CD4-positive, alpha-beta T cell treated with Interleukin-17A for 4 hours (primary cell): ENCODE data around the gene MDM1.

ENCODE experiments used
- DNase-seq: peaks from one replicate; pipeline ENCODE4 v3.0.0-alpha.2; 2020; ENCODE audit warnings: mixed read lengths

MDM1 gene, protein sequence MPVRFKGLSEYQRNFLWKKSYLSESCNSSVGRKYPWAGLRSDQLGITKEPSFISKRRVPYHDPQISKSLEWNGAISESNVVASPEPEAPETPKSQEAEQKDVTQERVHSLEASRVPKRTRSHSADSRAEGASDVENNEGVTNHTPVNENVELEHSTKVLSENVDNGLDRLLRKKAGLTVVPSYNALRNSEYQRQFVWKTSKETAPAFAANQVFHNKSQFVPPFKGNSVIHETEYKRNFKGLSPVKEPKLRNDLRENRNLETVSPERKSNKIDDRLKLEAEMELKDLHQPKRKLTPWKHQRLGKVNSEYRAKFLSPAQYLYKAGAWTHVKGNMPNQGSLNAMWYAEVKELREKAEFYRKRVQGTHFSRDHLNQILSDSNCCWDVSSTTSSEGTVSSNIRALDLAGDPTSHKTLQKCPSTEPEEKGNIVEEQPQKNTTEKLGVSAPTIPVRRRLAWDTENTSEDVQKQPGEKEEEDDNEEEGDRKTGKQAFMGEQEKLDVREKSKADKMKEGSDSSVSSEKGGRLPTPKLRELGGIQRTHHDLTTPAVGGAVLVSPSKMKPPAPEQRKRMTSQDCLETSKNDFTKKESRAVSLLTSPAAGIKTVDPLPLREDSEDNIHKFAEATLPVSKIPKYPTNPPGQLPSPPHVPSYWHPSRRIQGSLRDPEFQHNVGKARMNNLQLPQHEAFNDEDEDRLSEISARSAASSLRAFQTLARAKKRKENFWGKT

DNA sequence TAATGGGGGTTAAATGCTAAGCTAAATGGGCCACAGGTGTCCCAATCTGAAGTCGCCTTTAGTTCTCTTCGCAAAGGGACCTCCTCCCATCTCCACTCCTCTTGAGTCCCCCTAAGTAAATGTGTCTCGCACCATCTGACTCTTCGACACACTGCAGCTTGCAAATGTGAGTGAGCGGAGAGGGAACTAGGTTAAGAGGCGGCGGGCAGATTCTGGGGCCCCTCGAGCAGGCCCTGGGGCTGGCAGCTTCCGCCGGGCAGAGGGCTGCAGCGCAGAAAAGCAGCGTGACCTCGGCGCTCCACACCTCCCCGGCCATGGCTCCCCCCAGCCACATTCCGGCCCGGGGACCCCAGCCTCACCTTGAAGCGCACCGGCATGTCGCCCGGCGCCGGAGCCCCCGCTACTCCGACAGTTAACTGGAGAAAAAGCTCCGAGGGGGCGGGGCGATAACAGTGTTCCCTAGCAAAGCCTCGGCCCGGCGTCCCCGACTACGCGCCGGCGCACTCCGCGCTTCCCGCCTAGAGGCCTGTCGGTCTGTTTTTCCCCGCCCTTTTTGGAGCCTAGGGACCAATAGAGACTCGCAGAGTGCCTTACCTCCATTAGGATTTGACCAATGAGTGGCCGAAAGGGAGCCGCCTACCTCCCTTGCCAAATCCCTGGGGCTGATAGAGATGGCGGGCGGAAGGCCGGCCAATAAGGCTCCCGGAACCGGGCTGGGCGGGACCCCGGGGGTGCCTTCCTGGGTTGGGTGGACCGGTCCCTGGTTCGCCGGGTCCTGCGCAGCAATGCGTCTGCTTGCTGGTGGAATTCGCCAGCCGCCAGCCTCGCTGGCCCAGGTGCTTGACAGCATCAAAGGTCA is at the start of gene MDM1:
TSS of gene MDM1 (minus strand) at position 494 of the 859 bp plus-strand sequence. CDS start at position 377, 117 bp downstream.
- DNase-seq = peak; percentile 97

DNA sequence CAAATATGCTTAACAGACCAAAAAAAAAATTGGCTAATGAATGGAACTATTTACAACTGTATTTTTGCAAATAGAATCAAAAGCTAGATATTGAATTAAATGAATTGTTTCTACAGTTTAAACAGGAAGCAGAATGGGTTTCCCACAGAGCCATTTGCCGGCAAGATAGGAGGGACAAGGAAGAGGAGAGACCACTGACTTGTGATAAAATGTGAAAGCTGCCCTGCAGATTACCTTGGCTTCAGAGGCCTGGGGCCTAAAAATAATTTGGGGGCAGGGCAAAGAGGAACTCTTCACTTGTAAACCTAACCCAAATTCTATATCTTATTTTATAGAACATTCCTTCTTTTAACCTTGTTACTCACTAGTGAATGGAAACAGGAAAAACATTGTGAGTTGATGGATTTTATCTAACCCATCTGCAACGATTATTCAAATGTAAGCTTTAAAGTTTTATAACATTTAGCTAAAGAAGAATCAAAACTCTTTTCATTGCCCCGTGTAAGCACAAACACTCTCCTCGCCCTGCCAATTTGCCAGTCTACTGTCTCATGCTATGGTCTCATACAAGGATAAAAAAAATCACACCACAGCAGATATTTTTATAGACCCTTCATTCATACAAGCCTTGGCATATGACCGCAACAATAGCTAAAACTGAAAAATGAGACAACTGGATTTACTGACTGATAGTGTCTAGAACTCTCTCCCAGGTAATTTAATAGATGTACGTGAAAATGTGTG is 49.5 kb upstream of the MDM1 start:
- no peak for DNase-seq

DNA sequence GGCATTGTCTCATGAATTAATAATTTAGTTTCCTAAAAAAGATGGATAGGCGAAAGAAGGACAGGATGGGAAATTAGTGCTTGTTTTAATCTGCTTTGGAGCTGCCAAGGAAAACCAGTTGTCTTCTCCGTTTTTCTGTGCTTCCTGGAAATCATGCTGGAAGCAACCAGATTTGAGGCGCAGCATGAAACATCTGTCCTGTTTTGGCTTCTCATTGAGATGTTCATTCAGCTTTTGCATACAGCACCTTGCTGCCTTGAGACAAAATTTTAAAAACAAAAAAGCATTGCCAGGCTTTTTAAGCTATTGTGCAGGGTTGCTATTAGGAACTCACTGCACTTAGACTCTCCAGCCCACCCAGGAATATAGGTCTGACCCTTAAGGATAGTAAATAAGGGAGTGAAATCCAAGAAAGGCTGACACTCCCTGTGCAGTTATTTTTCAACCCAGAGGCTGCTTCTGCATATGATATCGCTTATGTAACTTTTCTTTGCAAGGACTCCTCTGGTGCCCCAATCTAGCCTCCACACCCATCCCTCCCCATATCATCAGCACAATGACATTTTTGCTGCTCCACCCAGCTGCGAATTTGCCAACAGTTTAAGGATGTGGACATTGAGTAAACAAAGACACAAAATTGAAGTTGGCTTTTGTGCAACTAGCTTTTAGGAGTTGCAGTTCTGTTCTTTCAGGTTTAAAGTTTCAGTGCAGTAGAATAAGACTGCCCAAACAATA is 46.9 kb upstream of the MDM1 start:
- no peak for DNase-seq

DNA sequence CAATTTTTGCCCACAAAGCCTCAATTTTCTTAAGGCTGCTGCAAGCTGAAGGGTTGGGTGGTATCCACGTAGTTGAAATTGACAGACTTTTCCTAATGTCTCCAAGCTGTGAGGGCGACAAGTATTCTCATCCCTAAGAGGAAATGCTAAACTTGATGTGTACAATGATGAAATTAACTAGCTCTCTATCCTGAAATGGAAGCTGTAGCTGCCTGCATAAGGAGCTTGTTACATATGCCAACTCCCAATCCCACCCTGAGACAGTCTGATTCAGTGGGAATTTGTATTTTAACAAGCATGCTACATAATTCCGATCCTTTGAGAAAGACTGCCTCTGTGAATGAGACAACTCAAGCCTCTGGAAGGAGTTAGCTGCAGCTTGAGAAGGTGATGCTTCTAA is 45.7 kb upstream of the MDM1 start:
- DNase-seq = no peak

DNA sequence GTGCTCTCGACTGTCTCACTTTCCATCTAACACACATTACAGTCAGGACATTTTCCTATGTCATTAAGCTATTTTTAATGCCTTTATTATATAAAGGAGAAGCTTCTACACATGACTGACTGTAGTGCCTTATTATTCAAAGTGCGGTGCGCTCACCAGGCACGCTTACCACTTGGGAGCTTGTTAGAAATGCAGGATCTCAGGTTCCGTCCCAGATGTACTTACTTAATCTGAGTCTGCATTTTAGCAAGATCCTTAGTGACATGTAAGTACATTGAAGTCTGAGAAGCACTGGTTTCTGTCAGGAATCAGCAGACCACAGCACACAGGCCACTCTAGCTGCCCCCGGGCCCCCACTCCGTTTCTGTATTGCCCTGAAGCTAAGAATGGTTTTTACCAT is 44.7 kb upstream of the MDM1 start:
- DNase-seq = no peak

DNA sequence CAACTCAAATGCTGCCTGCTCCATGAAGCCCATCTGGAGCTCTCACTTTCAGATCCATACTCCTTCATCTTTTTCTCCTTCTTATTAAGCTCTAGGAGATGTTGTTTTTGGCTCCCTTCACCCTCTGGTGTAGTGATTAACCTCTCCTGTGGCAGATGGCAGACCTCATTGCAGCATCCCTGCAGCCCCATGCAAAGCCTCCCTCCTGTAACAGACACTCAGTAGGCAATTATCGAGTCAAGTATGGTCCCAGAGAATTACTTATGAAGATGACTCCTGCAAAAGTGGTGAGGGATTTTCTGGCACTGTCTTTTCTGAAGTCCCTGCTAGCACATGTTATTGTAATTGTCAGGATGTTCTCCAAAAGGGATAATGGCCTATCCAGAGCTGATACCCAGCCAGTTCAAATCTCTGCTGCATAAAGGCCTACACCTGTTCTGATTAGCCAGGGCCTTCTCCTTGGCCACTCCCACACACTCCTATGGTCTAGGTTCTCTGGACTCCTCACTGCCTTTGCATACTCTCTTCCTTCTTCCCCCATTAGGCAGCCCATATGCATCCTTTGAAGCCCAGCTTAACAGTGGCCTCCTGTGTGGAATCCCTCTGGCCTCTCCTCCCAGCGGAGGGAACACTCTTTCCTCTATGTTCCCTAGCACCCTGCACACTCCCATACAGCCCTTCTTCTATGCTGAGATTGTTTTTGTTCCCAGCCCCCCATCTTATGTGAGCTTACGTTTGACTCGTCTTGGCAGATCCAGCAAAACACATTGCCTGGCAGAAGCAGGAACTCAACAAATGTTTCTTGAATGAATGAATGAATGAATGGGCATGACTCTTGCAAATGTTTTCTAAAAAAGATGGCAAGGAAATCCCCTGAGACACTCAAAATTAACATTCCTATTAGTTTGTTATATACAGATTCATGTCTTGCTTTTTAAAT is 43.9 kb upstream of the MDM1 start:
- no peak for DNase-seq

DNA sequence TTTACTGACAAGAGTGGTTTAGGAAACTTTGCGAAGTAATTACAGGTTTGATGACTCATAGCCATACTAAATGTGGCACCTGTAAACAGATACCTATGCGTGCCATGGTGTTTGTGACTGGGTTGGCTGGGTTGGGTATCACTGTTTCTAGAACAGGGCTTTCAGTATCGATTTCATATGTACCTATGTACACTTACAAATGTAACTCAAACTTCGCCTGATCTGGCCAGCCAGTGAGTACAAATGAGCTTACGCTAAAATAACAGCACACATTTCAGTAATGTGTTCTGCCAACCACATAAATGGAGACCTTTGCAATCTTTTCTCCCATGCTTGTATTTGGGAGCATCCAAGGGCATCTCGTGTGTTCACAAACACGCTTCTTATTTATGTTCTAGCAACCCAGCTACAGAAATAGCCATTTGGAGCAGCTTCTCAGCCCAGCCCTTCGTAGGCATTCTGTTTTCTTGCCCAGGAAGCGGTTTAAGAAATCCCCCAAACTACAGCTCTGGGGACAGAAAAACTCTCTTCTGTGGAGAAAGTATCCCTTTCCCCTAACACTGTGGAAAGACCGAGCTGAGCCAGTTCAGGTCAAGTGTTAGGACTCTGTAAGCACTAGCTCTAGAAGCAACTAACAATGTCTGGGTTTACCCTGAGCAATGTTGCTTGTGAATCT is 42.3 kb upstream of the MDM1 start:
- DNase-seq = peak; percentile 64

DNA sequence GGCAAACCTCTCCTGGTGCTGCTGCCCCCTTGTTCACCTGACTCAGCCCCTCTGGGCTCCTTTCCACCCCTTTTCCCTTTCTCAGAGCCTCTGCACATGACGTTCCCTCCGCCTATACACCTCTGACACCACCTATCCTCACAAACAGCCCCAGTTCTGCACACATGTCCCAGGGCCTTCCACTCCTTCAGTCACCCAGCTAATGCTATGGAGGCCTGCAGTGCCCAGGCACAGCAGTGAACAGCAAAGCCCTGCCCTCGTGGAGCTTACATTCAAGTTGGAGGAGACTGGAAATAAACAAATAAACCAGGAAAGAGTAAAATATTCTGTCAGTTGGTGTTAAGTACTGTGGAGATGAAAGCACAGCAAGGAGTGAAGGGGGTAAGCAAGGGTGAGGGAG is 38.5 kb upstream of the MDM1 start:
- no peak for DNase-seq

DNA sequence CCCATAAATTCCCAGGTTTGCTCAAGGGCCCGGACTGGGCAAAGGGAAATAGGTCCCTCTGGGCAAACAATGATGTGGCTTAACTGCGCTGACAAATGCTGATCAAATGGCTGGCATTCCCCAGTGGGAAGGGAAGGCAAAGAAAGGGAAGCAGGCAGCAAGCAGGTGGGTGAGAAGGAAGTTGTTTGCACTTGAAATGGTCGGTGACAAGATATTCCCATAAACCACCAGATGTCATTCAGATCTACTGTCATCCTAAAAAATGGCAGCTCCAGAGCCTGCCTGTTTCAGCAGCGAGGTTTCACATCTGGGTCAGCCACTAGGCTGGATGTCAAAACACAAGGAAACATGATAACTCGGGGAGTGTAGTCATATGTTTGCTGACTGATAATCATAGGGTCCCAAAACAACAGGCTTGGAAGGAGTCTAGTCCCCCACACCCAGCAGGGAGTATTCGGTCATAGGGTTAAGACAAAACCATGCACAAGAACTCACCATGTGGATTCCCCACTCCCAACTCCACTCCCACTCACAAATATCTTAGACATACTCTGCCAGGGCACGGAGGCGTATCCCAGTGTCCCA is 37.9 kb upstream of the MDM1 start:
- no peak for DNase-seq

DNA sequence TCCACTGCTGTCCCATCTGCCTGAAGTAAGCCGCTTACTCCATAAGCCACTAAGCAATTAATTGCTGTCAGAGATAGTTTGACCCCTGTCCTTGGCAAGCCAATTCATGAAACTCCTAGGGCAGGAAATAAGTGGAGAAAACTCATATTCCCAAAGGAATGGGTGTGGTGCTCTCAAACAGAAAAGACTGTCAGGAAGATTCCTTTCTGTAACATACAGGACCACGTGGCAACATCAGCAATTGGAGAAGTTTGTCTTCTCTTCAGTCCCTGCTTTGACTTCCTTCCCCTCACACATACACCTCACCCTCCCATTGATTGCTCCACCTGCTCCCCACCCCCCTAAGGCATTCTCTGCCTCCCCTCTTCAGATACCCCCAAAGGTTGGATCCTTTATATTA is 36.2 kb upstream of the MDM1 start:
- no peak for DNase-seq

DNA sequence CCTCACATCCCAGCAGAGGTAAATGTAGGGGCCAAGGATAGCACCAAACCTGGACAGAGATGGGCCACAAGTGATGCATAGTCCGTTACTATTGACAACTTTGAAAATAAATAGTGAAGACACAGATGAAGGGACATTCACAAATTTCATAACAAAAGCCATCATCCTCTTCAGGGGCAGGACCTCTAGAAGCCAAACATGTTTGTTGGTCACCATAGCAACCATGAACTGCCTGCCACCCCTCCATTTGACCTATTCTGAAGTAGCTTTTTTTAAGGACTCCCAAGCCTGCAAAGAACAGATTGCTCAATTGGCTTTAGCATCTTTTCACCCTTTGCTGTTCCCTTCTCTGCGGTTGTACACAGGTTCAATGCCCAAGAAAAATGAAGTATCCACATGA is 35.7 kb upstream of the MDM1 start:
- no peak for DNase-seq

DNA sequence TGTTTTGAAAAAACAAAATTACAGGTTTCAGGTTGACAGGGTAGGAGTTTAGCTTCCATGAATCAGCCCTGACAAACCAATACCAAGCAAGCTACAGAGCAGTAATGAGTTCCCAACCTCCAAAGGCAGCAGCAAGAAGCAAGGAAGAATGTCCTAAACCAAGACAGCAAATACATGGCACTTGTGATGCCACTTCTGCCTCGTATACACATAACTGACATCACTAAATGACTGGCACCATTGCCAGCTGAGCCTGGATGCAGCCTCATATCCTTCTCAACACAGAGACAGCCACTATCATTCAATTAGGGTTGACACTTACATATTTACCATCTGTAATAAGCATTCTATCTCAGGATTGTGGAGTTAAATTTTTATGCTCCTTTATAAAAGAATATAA is 35.0 kb upstream of the MDM1 start:
- no peak for DNase-seq

DNA sequence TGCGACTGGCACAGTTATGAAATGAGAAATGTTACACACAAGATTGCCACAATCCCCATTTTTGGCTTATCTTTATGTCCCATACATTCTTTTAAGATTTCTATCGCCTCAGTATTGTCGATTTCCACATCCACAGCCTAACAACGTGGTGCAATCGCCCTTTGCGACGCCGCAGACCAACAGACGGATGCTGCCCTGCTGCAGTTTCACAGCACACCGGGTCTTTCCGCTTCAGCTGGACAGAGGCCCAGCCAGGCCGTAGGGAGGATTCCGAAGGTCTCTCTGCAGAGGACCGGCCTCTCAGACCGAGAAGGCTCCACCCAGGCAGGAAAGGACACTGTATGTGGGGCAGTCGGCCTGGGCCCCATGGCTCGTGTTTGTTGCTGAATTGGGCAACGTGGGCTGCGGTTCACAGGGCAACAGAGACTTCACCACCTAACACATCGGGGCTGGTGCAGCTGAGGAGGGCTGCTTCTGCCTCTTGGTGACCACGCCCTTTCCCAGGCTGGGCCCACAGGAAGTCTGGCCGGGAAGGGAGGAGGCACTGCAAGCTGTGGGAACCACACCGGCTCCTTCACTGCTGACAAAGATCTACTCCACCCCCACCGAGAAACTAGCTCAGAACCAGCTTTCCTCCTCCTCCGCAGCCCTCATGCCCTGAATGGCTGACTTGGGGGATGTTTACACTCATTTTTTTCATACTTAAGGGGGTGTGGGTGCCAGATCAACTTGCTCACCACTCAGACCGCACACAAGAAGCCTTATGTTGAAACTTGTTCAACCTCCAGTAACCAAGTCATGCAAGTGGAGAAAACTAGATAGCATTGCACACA is 32.9 kb upstream of the MDM1 start:
- peak; percentile 87 for DNase-seq

DNA sequence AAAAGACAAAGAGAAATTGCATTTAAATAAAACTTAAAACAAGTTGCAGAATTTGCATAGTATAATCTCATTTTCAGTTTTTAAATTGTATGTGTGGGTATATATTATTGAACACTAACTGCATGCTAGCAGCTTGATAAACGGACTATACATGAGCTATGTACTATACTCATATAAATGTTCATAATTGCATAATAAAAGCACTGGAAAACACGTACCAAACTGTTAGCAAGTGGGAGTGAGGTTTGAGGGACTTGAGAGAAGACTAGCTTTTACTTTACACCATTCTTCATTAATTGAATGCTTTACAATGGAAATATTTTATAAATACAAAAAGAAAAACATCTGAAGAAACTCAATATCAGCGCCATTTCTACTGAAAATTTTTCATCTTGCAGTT is 32.2 kb upstream of the MDM1 start:
- DNase-seq = no peak

DNA sequence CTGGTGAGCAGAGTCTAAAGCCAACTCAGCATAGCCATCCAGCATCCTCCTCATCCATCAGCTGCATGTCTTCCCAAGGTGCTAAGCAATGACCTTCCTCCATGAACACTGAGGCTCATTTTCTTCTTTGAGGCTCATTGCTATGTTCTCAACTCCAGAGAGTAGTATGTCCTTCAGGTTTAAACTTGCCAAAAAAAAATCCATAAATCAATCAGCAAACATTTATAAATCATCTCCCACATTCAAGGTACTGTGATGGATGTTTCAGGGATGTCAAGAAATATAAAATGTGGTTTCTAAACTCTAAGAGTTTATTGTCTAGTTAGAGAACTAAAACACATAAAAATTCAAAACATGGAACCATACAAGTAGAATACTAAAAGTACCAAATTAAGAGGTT is 29.8 kb upstream of the MDM1 start:
- no peak for DNase-seq

DNA sequence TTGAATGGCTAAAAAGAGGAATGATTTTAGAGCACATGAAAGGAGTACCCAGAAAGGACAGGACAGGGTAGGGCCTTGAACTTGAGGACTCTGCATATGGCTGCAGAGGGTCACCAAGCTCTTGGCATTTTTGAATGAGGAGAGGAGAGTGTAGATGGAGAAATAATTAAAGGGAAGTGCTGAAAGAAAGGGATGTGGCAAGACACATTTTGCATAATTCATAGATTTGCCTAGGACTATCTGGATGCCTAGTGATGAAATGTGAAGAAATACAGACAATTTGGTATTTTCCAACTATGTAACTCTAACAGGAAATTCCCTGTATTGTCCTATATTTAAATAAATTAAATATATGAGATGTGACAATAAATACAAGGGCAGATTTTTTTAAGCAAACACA is 27.5 kb upstream of the MDM1 start:
- DNase-seq = no peak

DNA sequence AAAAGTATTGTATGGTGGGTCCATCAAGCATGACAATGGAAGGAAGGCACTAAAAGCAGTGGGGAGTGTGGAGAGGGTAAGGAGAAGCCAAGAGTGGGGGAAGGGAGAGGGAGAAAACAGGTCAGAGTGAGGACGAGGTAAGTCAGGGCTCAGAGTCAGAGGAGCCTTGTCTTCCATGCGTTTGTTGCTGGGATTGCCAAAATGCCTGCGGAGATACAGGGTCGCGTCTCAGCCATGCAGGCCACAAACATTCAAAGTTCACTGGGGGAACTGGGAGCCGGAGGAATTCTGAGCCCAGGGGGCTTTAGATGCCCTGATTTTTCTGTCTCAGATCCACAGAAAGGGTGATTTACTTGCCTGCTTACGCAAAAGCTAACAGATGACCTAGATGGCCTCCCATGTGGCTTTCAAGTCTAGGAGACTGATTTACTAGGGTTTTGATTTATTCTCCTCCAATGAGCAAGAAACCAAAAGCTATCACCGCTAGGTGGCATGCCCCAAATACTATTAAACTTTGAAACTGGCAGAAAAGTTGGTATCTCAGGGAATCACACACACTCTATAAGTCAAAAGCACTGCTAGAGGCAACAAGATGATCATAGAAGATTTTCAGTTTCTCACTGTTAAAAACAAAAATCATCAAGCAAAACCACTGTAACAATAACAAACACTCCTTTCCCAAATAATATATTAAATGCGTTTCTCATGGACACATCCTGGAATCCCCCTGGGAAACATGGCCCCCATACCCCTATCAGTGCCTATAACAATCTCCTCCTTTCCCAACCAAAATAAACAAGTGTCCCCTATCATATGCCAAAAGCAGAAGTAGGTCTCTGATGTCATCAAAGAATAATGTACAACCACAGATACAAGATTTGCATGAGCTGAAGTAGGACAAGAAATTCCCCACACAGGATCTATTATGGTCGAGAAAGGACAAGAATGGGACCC is 26.6 kb upstream of the MDM1 start:
- DNase-seq = peak; percentile 78

DNA sequence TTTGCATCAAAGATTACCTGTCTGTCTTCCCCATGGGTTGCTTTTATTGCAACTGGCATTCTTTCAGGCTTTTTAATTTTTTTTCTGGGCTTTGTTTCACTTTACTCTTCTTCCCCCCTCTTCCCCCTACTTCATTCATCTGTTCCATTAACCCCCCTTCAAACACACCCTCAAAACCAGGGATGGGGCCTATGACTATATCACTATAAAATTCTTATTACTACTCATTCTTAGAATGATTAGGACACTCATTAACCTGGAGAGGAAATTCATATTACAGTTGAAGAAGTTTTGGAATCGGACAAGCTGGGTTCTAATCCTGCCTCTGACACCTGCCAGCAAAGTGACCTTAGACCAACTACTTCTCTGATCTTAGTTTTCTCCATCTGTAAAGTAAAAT is 24.8 kb upstream of the MDM1 start:
- DNase-seq = no peak
